ENCODE measurements around the gene SND1.

Gene SND1

DNA sequence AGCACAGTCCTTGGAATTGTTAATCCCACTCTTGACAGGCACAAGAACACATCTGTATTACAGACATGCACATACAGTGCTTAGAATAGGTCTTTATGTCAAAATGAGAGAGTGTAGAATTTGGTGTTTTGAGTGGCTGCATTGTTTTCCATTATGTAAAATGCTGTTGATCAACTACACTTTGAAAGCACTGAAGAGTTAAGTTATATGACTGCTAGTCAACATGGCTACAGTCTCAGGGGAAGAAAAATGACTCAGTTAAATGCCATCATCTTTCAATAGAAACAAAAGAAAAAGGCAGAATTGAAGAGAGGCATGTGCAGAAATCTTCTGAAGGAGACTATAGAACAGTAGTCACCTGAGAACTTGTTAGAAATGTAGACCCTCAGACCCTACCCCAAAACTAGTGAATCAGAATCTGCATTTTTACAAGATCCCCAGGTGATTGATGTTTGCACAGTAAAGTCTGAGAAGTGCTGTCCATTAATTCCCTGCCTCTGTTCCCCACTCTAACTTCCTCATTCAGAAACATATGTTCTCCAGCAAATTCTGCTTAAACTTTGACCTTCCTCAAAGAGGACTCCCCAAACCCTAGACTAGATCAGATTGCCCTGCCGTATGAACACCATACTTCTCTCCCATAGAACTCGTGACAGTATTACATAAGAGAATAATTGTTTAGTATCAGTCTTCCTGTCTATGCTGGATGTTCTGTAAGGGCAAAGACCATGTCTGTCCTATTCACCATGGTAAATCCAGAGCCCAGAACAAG, 16.0 kb downstream of the SND1 start:
- peaks cover 4% of the 10 kb centered on the region for H4K20me1 ChIP-seq (ENCODE audit: low read depth, low read length)

DNA sequence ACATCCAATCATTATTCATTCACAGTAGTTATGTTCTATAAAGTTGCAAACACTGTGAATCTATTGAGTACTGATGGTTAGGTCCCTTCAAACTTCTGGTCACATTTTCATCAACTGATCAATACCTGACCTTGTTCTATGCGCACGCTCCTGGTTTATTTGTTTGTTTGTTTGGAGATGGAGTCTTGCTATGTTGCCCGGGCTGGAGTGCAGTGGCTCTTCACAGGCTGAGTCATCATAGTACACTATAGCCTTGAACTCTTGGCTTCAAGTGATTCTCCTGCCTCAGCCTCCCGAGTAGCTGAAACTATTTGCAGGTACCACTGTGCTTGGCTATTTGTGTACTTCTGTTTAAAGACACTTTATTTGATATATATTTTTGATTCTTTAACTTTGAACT, 19.3 kb downstream of the SND1 start:
- no peaks in the 10 kb centered on the region; the same call in none of the 2 replicates for H4K20me1 ChIP-seq (ENCODE audit: low read depth, low read length)
- peaks cover 97% of the 10 kb centered on the region for H3K79me2 ChIP-seq (ENCODE audit: insufficient read depth, low read length)
- no peak overlapping the region for H3K9ac ChIP-seq (ENCODE audit: low read length)
- H3K36me3 ChIP-seq (ENCODE audit: low read length): peaks cover 5% of the 10 kb centered on the region; the same call in 1 of the 2 replicates
- no peak for TF ChIP-seq EZH2phosphoT487 (conservative IDR thresholded peaks at IDR 0.05; ENCODE audit: low read length)
- TF ChIP-seq, protein P1, sequence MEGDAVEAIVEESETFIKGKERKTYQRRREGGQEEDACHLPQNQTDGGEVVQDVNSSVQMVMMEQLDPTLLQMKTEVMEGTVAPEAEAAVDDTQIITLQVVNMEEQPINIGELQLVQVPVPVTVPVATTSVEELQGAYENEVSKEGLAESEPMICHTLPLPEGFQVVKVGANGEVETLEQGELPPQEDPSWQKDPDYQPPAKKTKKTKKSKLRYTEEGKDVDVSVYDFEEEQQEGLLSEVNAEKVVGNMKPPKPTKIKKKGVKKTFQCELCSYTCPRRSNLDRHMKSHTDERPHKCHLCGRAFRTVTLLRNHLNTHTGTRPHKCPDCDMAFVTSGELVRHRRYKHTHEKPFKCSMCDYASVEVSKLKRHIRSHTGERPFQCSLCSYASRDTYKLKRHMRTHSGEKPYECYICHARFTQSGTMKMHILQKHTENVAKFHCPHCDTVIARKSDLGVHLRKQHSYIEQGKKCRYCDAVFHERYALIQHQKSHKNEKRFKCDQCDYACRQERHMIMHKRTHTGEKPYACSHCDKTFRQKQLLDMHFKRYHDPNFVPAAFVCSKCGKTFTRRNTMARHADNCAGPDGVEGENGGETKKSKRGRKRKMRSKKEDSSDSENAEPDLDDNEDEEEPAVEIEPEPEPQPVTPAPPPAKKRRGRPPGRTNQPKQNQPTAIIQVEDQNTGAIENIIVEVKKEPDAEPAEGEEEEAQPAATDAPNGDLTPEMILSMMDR (IDR thresholded peaks at IDR 0.05; ENCODE audit: insufficient read depth, low read length, poor library complexity, severe bottlenecking): no peak
- no peaks in the 10 kb centered on the region for H3K27me3 ChIP-seq (ENCODE audit: low read length)
- H3K9me2 ChIP-seq (replicated peaks; ENCODE audit: insufficient read depth, low read length): no peaks in the 10 kb centered on the region
- no peak overlapping the region for H3K27ac ChIP-seq (ENCODE audit: low read depth, low read length)
- H3K4me2 ChIP-seq (ENCODE audit: low read depth, low read length, poor library complexity, severe bottlenecking): no peak overlapping the region
- no peak overlapping the region for H2AFZ ChIP-seq (ENCODE audit: low read depth, low read length, severe bottlenecking)
- H3K4me3 ChIP-seq (ENCODE audit: insufficient read depth, low read length, poor library complexity, severe bottlenecking): no peak overlapping the region
- no peaks in the 10 kb centered on the region for H3K9me3 ChIP-seq (ENCODE audit: insufficient read depth, low read length)
- no peaks in the 10 kb centered on the region for H3F3A ChIP-seq (ENCODE audit: insufficient read depth)

More for the DNA sequence above, 16.0 kb downstream of the SND1 start:
- Histone ChIP-seq H3K9me3 (ENCODE audit: insufficient read depth, low read length) (no peaks in the 10 kb centered on the region), H3K9me2 (replicated peaks; ENCODE audit: insufficient read depth, low read length) (no peaks in the 10 kb centered on the region), H3K4me2 (ENCODE audit: low read depth, low read length, poor library complexity, severe bottlenecking) (no peak overlapping the region), H3K9ac (ENCODE audit: low read length) (no peak overlapping the region), H3K27me3 (ENCODE audit: low read length) (no peaks in the 10 kb centered on the region), H3K36me3 (ENCODE audit: low read length) (0 out of 2 replicates have a peak, but pooled peaks cover 9% of the 10 kb centered on the region), H3F3A (ENCODE audit: insufficient read depth) (no peaks in the 10 kb centered on the region), H3K27ac (ENCODE audit: low read depth, low read length) (no peak overlapping the region), H3K79me2 (ENCODE audit: insufficient read depth, low read length) (peaks cover 99% of the 10 kb centered on the region), H2AFZ (ENCODE audit: low read depth, low read length, severe bottlenecking) (no peak overlapping the region), H3K4me3 (ENCODE audit: insufficient read depth, low read length, poor library complexity, severe bottlenecking) (no peak overlapping the region)
- TF ChIP-seq EZH2phosphoT487 (conservative IDR thresholded peaks at IDR 0.05; ENCODE audit: low read length): no peak
- TF ChIP-seq, protein P1 (IDR thresholded peaks at IDR 0.05; ENCODE audit: insufficient read depth, low read length, poor library complexity, severe bottlenecking): no peak

DNA sequence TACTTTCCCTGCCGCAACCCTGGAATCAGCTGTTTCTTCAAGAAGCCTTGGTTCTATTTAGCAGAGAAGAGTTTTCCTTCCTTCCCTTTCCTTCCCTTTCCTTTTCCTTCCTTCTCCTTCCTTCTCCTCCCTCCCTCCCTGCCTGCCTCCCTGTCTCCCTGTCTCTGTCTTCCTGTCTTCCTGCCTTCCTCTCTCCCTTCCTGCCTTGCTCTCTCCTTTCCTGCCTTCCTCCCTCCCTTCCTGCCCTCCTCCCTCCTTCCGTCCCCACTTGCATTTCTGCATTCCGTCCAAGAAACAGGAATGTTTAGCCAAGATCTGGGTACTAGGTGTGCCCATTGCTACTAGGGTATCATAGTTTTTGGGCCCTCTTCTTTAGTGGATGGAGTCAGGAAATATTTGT, 21.9 kb downstream of the SND1 start:
- no peak overlapping the region for H3K4me3 ChIP-seq (ENCODE audit: insufficient read depth, low read length, poor library complexity, severe bottlenecking)
- H3K9me3 ChIP-seq (ENCODE audit: insufficient read depth, low read length): 0 out of 2 replicates have a peak, but pooled peaks cover 1% of the 10 kb centered on the region
- H3K27ac ChIP-seq (ENCODE audit: low read depth, low read length): no peak overlapping the region
- H3K27me3 ChIP-seq (ENCODE audit: low read length): no peaks in the 10 kb centered on the region
- H3F3A ChIP-seq (ENCODE audit: insufficient read depth): no peaks in the 10 kb centered on the region
- peaks cover 30% of the 10 kb centered on the region for H3K36me3 ChIP-seq (ENCODE audit: low read length)
- no peak overlapping the region for H3K4me2 ChIP-seq (ENCODE audit: low read depth, low read length, poor library complexity, severe bottlenecking)
- H2AFZ ChIP-seq (ENCODE audit: low read depth, low read length, severe bottlenecking): no peak overlapping the region
- peaks cover 97% of the 10 kb centered on the region for H3K79me2 ChIP-seq (ENCODE audit: insufficient read depth, low read length)
- TF ChIP-seq EZH2phosphoT487 (conservative IDR thresholded peaks at IDR 0.05; ENCODE audit: low read length): no peak
- TF ChIP-seq, protein P1 (IDR thresholded peaks at IDR 0.05; ENCODE audit: insufficient read depth, low read length, poor library complexity, severe bottlenecking): no peak
- no peaks in the 10 kb centered on the region; the same call in 1 of the 2 replicates for H4K20me1 ChIP-seq (ENCODE audit: low read depth, low read length)
- H3K9me2 ChIP-seq (replicated peaks; ENCODE audit: insufficient read depth, low read length): no peaks in the 10 kb centered on the region
- H3K9ac ChIP-seq (ENCODE audit: low read length): no peak overlapping the region

All from SU-DHL-6 (cell line).